IMR-90 (cell line): ENCODE data around the gene OPCML.

Source experiments
- CHD1 ChIP-seq: IDR thresholded peaks from 2 replicates; pipeline ENCODE4 v1.6.1; 2012; ENCODE audit warnings: low read depth, low read length, improper control_type of control experiment
- CTCF ChIP-seq: conservative IDR thresholded peaks from 2 replicates; pipeline ENCODE4 v1.5.1; 2012; ENCODE audit warnings: mild to moderate bottlenecking, low read depth, low read length, improper control_type of control experiment
- POLR2A ChIP-seq: IDR thresholded peaks from 2 replicates; pipeline ENCODE4 v1.6.1; 2012; ENCODE audit warnings: mild to moderate bottlenecking, low read depth, low read length
- RAD21 ChIP-seq: IDR thresholded peaks from 2 replicates; pipeline ENCODE4 v1.6.1; 2012; ENCODE audit warnings: low read length, improper control_type of control experiment

DNA sequence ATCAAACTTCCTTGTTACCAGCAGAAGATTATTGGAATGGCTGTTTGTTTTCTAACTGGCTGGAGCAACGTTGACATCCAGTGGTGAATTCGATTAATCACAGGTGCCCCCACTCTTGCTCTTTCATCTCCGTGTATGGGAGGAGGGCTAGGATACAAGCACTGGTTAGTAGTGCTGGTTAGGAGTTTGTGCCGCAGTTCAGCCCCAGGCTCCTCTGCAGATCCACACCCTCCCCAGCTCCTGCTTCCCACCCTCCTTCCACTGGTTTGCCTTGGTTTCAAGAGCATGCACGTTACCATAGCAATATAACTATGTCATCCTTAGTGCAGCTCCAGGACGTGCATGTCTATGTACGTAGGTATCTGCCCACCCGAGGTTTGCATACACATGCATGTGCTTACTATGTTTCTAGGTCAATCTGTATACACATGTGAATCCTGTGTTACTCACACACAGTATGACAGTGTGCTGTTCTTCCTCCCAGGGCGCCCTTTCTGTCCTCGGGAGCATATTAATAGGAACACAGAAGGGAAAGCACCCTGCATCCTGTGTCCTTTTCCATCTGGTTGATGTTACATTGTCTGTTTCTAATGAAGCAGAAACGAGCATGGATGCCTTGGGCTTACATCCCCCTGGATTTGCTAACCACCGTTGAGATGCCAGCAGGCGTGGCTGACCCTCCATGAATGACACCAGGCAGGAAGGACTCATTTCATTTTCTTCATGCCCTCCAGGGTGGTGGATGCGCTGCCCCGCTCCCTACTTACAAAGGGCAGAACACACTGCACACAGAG is 539.3 kb downstream of the OPCML start:
- TF ChIP-seq CTCF (peak; percentile 22; the same call in 1 of the 2 replicates), POLR2A (no peak), RAD21 (peak; percentile 47), CHD1 (no peak)
